WTC11 (cell line): Measurements from ENCODE around the gene ARSB. TPM values are rescaled to one million over a fixed set of nuclear protein-coding genes. Genes with fewer than 3 reads are reported as not detected.

ENCODE experiments used
- ATAC-seq: fragments of 200-7000 bp; cut with Tn5 transposase; 2 replicates; pipeline ENCODE4 v1.10.0; 2021; ENCODE audit warnings: mild to moderate bottlenecking, moderate library complexity
- CTCF ChIA-PET: fragments of 300-600 bp; sonication (Branson Sonifier 250); formaldehyde crosslinking; loops from one replicate; lab custom pipeline; 2021; ENCODE audit warnings: antibody characterized with exemption; lab: Charles Lee
- POLR2A ChIA-PET: fragments of 350-600 bp; sonication (Branson Sonifier 250); formaldehyde crosslinking; loops from one replicate; lab custom pipeline; 2021; ENCODE audit warnings: antibody characterized with exemption; lab: Charles Lee
- DNase-seq: peaks from one replicate; pipeline ENCODE4 v3.0.0; 2021; ENCODE audit warnings: low spot score
- H3K27ac Mint-ChIP-seq: 2 replicates; pipeline ENCODE4 v1.8.0; 2021; ENCODE audit warnings: mixed read lengths
- H3K27me3 Mint-ChIP-seq: 2 replicates; pipeline ENCODE4 v1.8.0; 2021; ENCODE audit warnings: low read depth, mild to moderate bottlenecking, moderate library complexity, mixed read lengths
- H3K36me3 Mint-ChIP-seq: 2 replicates; pipeline ENCODE4 v1.8.0; 2021; ENCODE audit warnings: mixed read lengths
- H3K4me1 Mint-ChIP-seq: 2 replicates; pipeline ENCODE4 v1.8.0; 2022; ENCODE audit warnings: mixed read lengths
- H3K4me3 Mint-ChIP-seq: 2 replicates; pipeline ENCODE4 v1.8.0; 2021; ENCODE audit warnings: mild to moderate bottlenecking, moderate library complexity, mixed read lengths
- H3K9me3 Mint-ChIP-seq: 2 replicates; pipeline ENCODE4 v1.8.0; 2021; ENCODE audit warnings: mixed read lengths
- ARID4B ChIP-seq: sonication (generic); formaldehyde crosslinking; IDR thresholded peaks from 2 replicates; pipeline ENCODE4 v1.8.0; 2023; ENCODE audit warnings: missing genetic modification reagents, mild to moderate bottlenecking, borderline replicate concordance
- ATF3 ChIP-seq: sonication (generic); formaldehyde crosslinking; conservative IDR thresholded peaks from 2 replicates; pipeline ENCODE4 v1.8.1; 2022; ENCODE audit warnings: mild to moderate bottlenecking, missing genetic modification reagents
- ATF6 ChIP-seq: sonication (generic); formaldehyde crosslinking; IDR thresholded peaks from 2 replicates; pipeline ENCODE4 v1.8.1; 2023; ENCODE audit warnings: mild to moderate bottlenecking, missing genetic modification reagents
- CREM ChIP-seq: sonication (generic); formaldehyde crosslinking; IDR thresholded peaks from 2 replicates; pipeline ENCODE4 v1.8.1; 2022; ENCODE audit warnings: mild to moderate bottlenecking, missing genetic modification reagents, moderate library complexity
- ELF4 ChIP-seq: sonication (generic); formaldehyde crosslinking; IDR thresholded peaks from 2 replicates; pipeline ENCODE4 v1.8.1; 2022; ENCODE audit warnings: low read depth, mild to moderate bottlenecking, moderate library complexity, missing genetic modification reagents
- EMX1 ChIP-seq: fragments of 250-450 bp; sonication (Bioruptor Pico); IDR thresholded peaks from 2 replicates; pipeline ENCODE4 v1.8.0; 2021; ENCODE audit warnings: mild to moderate bottlenecking
- FOXK1 ChIP-seq: sonication (generic); formaldehyde crosslinking; IDR thresholded peaks from 2 replicates; pipeline ENCODE4 v1.8.0; 2022; ENCODE audit warnings: mild to moderate bottlenecking, moderate library complexity, missing genetic modification reagents
- GRHL2 ChIP-seq: fragments of 250-450 bp; sonication (Bioruptor Pico); IDR thresholded peaks from 2 replicates; pipeline ENCODE4 v1.8.0; 2022; ENCODE audit warnings: mild to moderate bottlenecking, moderate library complexity; ENCODE audit not compliant: insufficient replicate concordance, severe bottlenecking
- JAZF1 ChIP-seq: fragments of 250-450 bp; sonication (Bioruptor Pico); IDR thresholded peaks from 2 replicates; pipeline ENCODE4 v1.9.0; 2021; ENCODE audit warnings: moderate library complexity, mild to moderate bottlenecking, inconsistent platforms
- JUN ChIP-seq: sonication (generic); formaldehyde crosslinking; IDR thresholded peaks from 2 replicates; pipeline ENCODE4 v1.8.0; 2023; ENCODE audit warnings: mild to moderate bottlenecking, missing genetic modification reagents
- MXD4 ChIP-seq: fragments of 250-450 bp; sonication (Bioruptor Pico); IDR thresholded peaks from 2 replicates; pipeline ENCODE4 v1.8.0; 2021; ENCODE audit warnings: mild to moderate bottlenecking, moderate library complexity, borderline replicate concordance
- NFE2L1 ChIP-seq: sonication (generic); formaldehyde crosslinking; IDR thresholded peaks from 2 replicates; pipeline ENCODE4 v1.8.1; 2023; ENCODE audit warnings: missing genetic modification reagents
- NR2C2 ChIP-seq: sonication (generic); formaldehyde crosslinking; IDR thresholded peaks from 2 replicates; pipeline ENCODE4 v1.8.0; 2022; ENCODE audit warnings: mild to moderate bottlenecking, missing genetic modification reagents
- SOX15 ChIP-seq: fragments of 250-450 bp; sonication (Bioruptor Pico); IDR thresholded peaks from 2 replicates; pipeline ENCODE4 v1.9.0; 2021; ENCODE audit warnings: mild to moderate bottlenecking
- ZBTB43 ChIP-seq: sonication (generic); formaldehyde crosslinking; IDR thresholded peaks from 2 replicates; pipeline ENCODE4 v1.8.1; 2023; ENCODE audit warnings: mild to moderate bottlenecking, missing genetic modification reagents
- total RNA-seq: library from RNA; stranded (reverse); gene quantifications from 3 replicates; pipeline ENCODE4 v1.2.3, GENCODE V29; 2021

Gene ARSB
- total RNA-seq, 1 experiment from 2014 or later: 9.7 TPM

DNA sequence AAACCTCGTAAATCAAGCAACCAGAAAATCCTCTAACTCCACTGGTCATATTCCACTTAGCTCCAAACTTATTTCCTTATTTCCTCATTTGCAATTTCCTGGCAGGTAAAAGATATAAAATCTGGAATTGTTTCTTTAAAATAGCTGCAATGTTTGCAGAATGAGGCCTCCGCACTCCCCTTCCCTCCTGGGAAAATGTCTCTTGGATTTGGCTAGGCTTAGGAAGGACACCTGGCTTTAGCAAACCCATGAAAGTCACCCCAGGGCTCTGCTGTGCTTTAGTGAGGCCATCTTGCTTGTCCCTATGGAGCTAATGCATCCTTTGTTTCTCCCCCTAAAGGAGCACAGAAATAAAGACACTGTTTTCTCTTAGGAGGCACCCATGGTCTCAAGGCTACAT lies 10.5 kb downstream of the ARSB start:
- POLR2A ChIA-PET: interaction anchor here (0.6 to 1.5 kb wide), 2 partner anchors 10 to 1326 kb away, joined by 6 read pairs; partner anchors contain the start of gene ARSB
- no peak overlapping the region for H3K4me3 Mint-ChIP-seq

DNA sequence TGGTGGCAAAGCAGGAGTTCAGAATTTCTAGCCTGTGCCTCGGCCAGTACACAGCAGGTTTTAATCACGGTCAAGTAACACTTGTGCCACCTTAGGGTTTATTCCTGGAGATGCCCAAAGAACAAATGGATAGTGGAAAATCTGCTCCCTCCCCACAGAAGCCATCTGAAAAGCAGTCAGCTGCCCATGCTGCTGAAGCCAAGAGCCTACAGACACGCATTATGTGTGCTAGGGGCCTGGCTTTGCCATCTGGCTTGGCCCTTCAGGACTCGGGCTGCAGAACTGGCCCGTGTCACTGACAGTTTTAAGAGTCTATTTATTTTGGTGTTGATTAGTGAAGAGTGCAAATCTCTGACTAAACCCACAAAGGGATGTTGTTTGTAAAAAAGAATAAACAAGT lies 11.1 kb downstream of the ARSB start:
- no peak for ATAC-seq
- Mint-ChIP-seq H3K27me3 (no peaks in the 10 kb centered on the region), H3K36me3 (no peaks in the 10 kb centered on the region), H3K4me1 (peaks cover 28% of the 10 kb centered on the region), H3K27ac (no peak overlapping the region), H3K9me3 (no peaks in the 10 kb centered on the region), H3K4me3 (no peak overlapping the region)
- CTCF ChIA-PET: interaction anchor here (4.2 kb wide), 1 partner anchor 10 kb away, joined by 19 read pairs; the partner anchor contains the start of gene ARSB
- DNase-seq: no peak
- no peak for TF ChIP-seq MXD4
- POLR2A ChIA-PET: interaction anchor here (1.5 kb wide), 1 partner anchor 10 kb away, joined by 6 read pairs; the partner anchor contains the start of gene ARSB

More for the DNA sequence above, 10.5 kb downstream of the ARSB start:
- Mint-ChIP-seq H3K9me3 (no peaks in the 10 kb centered on the region), H3K36me3 (no peaks in the 10 kb centered on the region), H3K27me3 (no peaks in the 10 kb centered on the region), H3K27ac (0 out of 2 replicates have a peak overlapping the region, but pooled peaks have one; percentile 9), H3K4me1 (peaks cover 28% of the 10 kb centered on the region)
- ATAC-seq (no peak), DNase-seq (no peak)
- TF ChIP-seq ATF6 (CRISPR knock-in tag) (no peak), JUN (CRISPR knock-in tag) (no peak), CREM (no peak)
- CTCF ChIA-PET: interaction anchor here (1.0 to 4.2 kb wide), 2 partner anchors 9 to 46 kb away, joined by 4 to 19 read pairs; partner anchors contain the start of gene ARSB

DNA sequence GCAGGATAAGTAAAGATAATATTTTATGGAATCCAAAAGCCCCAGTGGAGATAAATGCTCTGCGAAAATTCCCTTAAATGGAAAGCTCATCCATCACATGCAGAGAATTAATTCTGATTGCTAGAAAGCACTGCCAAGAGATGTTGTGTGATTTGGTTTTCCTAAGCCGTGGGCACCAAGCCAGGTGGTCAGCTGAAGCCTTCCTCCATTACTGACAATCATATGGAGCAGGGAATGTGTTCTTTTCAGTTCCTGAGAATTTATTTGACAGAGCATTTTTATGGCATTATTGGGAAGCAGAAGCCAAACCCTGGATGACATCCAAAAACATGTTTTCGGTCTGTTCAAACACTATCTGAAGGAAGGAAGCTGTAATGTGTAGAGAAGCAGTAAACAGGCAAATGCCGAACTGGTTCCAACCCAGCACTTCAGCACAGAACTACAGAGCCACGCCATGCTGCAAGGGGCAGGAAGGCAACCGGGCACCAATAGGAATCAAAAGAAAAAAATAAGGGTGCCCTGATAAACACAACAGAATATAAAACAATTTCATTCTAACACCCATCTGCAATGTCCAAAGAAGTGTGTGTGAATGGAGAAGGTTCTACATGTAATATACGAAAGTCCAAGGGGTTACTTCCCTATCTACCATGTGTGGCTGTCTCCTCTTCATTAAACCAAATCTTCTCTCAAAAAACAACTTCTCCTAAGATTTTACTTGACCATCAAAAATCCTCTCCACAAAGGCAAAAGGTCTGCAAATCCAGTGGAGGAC lies 12.3 kb downstream of the ARSB start:
- CTCF ChIA-PET: interaction anchor here (1.0 to 4.2 kb wide), 2 partner anchors 11 to 74 kb away, joined by 3 to 19 read pairs; partner anchors contain the start of gene ARSB

GRCh38 chr5:78971998-78972397 lies 13.1 kb downstream of the ARSB start:
- POLR2A ChIA-PET: no interaction called here
- TF ChIP-seq MXD4: no peak
- TF ChIP-seq ZBTB43: no peak
- TF ChIP-seq SOX15 (CRISPR knock-in tag): no peak
- TF ChIP-seq NFE2L1 (CRISPR knock-in tag): no peak
- TF ChIP-seq FOXK1: no peak
- TF ChIP-seq GRHL2: no peak
- TF ChIP-seq ARID4B (CRISPR knock-in tag): no peak
- no peak for TF ChIP-seq JAZF1 (CRISPR knock-in tag)
- TF ChIP-seq ATF3 (CRISPR knock-in tag): no peak
- no peak for TF ChIP-seq CREM
- TF ChIP-seq ELF4 (CRISPR knock-in tag): no peak
- Mint-ChIP-seq H3K9me3 (no peaks in the 10 kb centered on the region), H3K27ac (no peak overlapping the region), H3K4me3 (no peak overlapping the region), H3K4me1 (peaks cover 24% of the 10 kb centered on the region), H3K27me3 (no peaks in the 10 kb centered on the region), H3K36me3 (no peaks in the 10 kb centered on the region)
- CTCF ChIA-PET: interaction anchor here (4.2 kb wide), 1 partner anchor 12 kb away, joined by 19 read pairs; the partner anchor contains the start of gene ARSB
- no peak for ATAC-seq
- DNase-seq: no peak

More for the DNA sequence above, 12.3 kb downstream of the ARSB start:
- H3K27ac Mint-ChIP-seq: no peak overlapping the region
- no peaks in the 10 kb centered on the region for H3K9me3 Mint-ChIP-seq
- no peak for DNase-seq
- H3K27me3 Mint-ChIP-seq: no peaks in the 10 kb centered on the region
- peaks cover 28% of the 10 kb centered on the region for H3K4me1 Mint-ChIP-seq
- POLR2A ChIA-PET: no interaction called here
- ATAC-seq: no peak
- no peaks in the 10 kb centered on the region for H3K36me3 Mint-ChIP-seq
- TF ChIP-seq EMX1 (CRISPR knock-in tag) (no peak), NR2C2 (CRISPR knock-in tag) (no peak), ATF3 (CRISPR knock-in tag) (no peak)
- no peak overlapping the region for H3K4me3 Mint-ChIP-seq
